Measurements from ENCODE around the gene ANKH.

DNA sequence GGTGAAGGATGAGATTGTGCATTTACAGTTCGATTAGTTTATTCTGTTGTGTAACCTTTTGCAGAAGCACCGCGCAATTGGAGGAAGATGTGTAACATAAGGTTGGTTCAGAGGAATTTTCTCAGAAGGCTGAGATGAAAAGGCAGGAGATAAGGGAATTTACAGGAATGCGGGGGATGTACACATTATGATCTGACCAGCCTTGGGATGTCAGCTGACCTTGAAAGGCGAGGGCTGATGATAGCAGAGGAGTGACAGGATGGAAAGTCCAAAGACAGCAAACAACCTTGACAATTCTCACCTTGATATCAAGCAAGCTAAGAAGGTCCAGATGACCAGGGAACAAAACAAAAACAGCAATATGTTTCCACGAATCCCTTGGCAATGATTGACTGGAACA, 118.3 kb downstream of the ANKH start:
- TF ChIP-seq, protein P1, sequence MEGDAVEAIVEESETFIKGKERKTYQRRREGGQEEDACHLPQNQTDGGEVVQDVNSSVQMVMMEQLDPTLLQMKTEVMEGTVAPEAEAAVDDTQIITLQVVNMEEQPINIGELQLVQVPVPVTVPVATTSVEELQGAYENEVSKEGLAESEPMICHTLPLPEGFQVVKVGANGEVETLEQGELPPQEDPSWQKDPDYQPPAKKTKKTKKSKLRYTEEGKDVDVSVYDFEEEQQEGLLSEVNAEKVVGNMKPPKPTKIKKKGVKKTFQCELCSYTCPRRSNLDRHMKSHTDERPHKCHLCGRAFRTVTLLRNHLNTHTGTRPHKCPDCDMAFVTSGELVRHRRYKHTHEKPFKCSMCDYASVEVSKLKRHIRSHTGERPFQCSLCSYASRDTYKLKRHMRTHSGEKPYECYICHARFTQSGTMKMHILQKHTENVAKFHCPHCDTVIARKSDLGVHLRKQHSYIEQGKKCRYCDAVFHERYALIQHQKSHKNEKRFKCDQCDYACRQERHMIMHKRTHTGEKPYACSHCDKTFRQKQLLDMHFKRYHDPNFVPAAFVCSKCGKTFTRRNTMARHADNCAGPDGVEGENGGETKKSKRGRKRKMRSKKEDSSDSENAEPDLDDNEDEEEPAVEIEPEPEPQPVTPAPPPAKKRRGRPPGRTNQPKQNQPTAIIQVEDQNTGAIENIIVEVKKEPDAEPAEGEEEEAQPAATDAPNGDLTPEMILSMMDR (conservative IDR thresholded peaks at IDR 0.05; ENCODE audit: low read depth, low read length), result no peak
- no peak for TF ChIP-seq EZH2 (IDR thresholded peaks at IDR 0.05; ENCODE audit: borderline replicate concordance, low read depth, low read length, poor library complexity, severe bottlenecking)
